ENCODE results near the gene ZNF398.

GRCh38 chr7:149216402-149216801 is 69.1 kb downstream of the ZNF398 start:
- TF ChIP-seq, protein P1, sequence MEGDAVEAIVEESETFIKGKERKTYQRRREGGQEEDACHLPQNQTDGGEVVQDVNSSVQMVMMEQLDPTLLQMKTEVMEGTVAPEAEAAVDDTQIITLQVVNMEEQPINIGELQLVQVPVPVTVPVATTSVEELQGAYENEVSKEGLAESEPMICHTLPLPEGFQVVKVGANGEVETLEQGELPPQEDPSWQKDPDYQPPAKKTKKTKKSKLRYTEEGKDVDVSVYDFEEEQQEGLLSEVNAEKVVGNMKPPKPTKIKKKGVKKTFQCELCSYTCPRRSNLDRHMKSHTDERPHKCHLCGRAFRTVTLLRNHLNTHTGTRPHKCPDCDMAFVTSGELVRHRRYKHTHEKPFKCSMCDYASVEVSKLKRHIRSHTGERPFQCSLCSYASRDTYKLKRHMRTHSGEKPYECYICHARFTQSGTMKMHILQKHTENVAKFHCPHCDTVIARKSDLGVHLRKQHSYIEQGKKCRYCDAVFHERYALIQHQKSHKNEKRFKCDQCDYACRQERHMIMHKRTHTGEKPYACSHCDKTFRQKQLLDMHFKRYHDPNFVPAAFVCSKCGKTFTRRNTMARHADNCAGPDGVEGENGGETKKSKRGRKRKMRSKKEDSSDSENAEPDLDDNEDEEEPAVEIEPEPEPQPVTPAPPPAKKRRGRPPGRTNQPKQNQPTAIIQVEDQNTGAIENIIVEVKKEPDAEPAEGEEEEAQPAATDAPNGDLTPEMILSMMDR (IDR thresholded peaks at IDR 0.05): no peak
- TF ChIP-seq POLR2A (IDR thresholded peaks at IDR 0.05): no peak
